GM21360 (cell line): ENCODE measurements around the gene TSPAN5.
"Not testable (repeated sequence)": the region's sequence is repeated elsewhere in the genome, so short reads cannot be mapped to it uniquely, and the experiment has no call there.

Experiments
- ATAC-seq: cut with Tn5 transposase; IDR thresholded peaks from one replicate; pipeline ENCODE4 v1.9.1; 2021; ENCODE audit warnings: mild to moderate bottlenecking, moderate library complexity; ENCODE audit not compliant: unreplicated experiment

TSPAN5 gene

DNA sequence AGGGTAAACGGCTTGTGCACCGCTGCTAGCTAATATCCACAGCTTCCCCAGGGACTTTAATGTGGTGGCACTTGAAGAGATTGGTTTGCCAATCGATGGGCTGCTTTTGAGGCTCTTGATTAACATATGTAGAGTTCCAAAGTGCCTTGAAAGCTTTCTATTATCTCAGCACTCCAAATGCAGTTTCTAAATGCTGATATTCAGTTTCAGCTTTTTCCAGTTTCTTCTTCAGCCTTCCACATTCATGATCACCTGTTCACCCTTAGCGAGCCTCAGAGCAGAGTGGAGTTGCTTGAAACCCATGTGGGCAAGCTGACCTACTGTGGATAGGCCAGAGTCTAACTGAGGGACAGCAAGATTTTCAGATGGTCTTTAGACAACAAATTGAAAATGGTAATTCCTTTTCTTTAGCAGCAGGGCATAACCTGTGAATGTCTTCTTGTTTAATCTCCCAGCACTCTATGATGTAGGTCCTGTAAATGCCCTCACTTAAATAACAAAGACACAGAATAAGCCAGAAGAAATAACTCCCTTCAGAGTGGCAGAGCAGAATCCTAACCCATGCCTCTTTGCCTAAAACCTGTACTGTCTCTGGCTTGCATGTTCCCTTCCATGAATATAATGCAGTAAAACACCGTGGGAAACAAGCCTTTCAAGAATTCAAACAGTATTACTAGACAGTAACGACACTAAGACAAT is 99.8 kb downstream of the TSPAN5 start:
- no peak for ATAC-seq

DNA sequence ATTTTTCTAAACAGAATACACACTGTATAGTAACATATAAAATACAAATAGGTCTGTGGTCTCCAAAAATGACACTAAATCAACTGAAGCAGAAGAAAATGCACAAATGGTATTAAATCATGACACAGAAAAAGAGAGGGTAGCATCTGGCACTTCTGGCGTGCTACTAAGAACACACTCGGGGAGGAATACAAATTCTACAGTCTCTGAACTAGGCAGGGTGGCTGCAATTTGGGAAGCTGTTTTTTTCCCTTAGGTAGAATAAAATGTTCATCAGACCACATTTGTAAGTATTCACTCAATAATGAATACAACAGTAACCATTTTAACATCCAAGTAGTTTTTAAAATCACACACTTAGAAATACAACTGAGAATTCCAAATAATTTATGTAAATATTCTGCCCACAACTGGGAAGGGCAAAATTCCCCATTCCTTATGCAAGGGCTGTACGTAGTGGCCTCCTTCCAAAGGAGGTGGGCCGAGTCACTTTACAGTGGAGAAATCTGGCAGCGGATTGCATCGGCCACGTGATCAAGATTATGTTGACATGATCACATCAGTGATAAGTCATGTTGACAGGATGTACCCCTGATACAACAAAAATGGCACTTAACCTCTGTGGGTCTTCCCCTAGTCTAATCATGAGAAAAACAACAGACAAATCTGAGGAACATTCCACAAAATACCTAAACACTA is 101.1 kb downstream of the TSPAN5 start:
- no peak for ATAC-seq

DNA sequence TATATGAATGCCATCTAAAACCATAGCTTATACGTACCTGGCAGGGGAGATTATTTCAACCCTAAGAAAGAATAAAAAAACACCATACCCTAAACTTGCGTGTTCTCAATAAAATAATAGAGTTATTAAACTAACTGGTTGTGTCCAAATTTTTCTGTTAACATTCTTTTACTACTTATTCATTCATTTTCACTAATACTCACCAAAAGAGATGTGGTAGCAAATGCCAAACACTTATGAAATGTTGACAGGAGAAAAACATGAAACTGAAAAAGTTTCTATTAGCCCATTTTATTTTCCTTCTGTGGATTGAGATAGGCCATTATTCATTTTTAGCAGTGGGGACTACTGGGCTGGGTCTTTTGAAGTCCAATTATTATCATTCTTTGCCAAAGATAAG is 102.0 kb downstream of the TSPAN5 start:
- no peak for ATAC-seq

DNA sequence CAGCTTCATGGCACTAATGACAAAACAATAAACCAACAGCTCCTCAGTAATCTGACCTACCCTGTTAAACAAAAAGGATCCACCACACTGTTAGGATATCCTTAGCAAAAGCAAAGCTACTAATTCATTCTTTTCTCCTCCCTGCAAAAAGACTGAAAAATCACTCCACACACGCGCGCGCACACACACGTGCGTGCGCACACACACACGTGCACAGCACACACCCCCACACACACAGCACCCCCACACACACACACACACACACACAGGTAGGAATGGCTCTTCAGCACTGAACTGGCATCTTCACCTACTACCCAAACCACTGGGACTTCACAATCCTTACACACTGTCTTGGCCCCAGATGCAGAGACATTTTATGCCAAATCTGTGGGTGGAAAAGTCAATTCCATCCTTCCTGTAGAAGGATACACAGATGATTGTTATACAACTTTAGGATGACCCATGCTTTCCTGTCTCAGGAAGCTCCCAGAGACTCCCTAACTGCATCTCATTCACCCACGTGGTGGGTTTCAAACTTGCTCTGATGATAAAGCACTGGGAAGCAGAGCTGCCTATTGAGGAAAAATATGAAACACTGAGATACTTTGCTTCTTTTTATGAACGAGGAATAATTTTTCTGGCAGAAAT is 102.5 kb downstream of the TSPAN5 start:
- no peak for ATAC-seq

DNA sequence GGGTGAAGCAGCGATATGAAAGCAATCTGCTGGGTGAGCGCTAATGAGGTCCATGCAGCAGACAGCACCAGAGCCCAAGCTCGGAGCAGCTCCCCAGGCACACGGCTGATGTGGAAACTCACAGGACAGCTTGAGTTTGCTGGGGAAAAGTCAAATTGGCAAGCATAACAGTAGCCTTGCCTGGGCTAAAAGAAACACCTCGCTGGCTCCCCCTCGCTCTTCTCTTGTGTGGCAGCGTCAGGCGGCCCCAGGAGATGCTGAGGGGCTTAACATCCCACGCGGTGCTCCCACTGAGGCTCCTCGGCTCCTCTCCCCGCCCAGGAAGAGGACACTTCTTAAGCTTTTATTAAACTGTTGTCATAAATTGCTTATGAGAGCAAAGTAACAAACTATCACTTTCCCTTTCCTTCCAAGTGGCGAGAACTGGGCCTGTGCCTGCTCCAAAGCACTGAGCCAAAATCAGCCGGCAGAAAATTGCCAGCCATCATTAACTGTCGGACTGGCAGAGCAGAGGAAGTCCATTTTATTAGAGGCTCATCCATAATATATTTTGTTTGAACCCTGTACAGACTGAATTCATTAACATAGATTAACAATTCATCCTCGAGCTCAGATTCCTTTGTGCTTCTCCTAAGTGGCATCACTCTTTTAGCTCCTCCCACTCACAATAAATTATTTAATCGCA is 111.4 kb downstream of the TSPAN5 start:
- no peak for ATAC-seq

DNA sequence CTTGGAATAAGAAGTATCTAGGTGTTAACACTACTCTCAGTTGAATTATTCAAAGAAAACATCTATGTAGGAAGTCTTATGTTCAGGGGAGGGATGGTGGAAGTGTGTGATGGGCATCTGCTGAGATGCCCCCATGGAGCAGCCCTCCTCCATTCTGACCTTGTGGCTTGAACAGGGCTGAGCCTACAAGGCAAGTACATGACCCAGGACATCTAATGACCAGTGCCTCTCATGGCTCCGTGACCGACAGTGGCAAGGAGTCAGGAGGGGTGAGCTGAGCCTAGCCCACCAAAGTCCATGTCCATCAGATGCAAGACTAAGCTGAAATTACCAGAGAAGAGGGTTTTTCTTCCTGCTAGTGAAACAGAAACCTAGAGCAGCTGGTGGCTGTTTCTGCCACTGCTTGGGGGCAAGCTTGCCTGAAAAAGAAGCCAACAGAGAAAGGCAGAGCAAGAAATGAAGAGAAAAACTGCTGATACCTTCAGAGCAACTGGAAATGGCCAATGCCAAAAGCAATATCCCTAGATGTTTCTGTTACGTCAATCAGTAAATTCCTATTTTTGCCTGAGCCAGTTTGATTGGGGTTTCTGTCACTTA is 113.5 kb downstream of the TSPAN5 start:
- ATAC-seq, result no peak

DNA sequence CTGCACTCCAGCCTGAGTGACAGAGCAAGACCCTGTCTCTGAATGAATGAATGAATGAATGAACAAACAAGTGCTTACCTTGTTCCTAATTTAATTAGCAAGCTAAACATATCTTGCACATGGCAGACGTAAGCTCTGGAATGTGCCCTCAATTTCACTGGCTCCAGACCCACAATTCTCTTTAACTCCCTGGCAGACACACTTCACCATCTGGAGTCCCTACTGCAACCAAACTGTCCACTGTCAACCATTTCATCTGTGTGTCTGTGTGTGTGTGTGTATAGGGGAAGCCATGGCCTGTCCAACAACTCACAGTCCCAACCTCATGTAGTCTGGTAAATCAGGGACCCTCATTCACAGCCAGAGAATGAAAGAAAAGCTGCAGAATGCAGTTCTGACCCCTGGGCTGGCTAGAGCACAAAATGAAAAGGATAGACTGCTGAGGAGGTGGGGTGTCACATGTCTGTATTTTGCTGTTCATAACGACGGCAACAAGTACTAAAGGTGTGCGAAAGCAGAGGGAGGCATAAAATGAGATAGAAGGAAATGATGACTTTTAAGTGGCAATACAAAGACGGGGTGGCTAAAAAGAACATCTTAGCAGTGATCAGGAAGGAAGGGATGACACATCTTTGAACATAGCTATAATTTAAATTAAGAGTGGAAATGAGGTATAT is 114.1 kb downstream of the TSPAN5 start:
- no peak for ATAC-seq

DNA sequence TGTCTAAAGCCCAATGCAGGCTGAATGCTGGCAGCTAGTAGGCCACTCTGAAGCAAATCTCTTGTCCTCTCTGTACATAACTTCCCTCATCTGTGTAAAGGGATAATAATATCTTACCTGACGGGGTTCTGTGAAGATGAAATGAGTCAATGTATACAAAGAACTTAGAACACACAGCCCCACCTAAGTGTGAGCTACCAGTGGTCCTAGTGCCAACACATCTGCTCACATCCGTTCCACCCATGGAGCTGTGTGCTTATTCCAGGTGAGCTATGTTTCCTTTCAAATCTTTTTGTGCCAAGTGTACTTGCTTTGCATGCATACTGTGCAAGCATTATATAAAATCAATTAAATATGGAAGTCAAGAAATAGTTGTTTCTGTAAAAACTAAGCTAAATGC is 116.4 kb downstream of the TSPAN5 start:
- no peak for ATAC-seq

- no peak for ATAC-seq
Measured at GRCh38 chr4:98540803-98541202, 117.6 kb downstream of the TSPAN5 start.

DNA sequence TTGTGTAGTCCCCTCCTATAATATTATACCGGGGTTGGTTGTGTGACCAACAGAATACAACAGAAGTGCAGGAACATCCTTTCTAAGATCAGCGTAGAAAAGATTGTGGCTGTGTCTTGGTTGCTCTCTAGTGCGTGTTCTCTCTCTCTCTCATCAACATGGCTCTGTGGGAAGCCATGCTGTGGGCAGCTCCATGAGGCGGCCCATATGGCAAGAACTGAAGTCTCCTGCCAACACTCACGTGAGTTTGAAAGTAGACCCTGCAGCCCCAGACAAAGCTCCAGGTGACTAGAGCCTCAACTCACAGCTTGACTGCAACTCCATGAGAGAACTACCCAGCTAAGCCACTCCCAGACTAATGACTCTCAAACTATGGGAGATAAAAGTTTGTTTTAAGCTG is 118.7 kb downstream of the TSPAN5 start:
- ATAC-seq, result no peak

- ATAC-seq, result no peak
Measured at GRCh38 chr4:98539299-98539698, 119.1 kb downstream of the TSPAN5 start.

GRCh38 chr4:98536631-98537030 is 121.8 kb downstream of the TSPAN5 start:
- no peak for ATAC-seq

GRCh38 chr4:98534146-98534545 is 124.3 kb downstream of the TSPAN5 start:
- ATAC-seq, result not testable (repeated sequence)

GRCh38 chr4:98530572-98530971 is 127.8 kb downstream of the TSPAN5 start:
- no peak for ATAC-seq

DNA sequence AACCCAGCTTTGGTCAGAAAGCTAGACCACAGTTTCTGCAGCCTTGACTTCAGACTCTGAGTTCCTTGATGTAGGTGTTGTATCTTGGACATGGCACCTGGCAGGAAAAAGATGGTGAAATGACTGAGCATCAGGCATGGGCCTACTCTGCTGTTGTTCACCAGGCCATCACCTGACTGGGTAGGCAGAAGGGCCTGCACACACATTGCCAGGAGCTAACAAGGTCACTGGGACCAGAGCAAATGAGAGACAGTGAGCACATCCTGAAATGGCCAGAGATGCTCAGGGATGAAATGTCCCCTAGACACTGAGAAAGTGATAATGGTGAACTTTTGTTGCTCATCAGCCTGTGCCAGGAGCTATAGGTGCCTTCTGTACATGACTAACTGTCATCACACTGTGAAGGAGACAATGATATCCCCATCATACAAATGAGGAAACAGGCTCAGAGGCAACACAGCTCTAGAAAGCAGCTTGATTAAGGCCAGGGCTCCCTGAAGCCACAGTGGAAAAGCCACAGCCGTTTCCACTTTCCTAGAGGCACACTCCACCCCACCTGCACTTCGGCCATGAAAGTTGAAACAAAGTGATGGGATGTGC is 128.3 kb downstream of the TSPAN5 start:
- no peak for ATAC-seq

- ATAC-seq, result no peak
Measured at GRCh38 chr4:98528882-98529281, 129.5 kb downstream of the TSPAN5 start.

DNA sequence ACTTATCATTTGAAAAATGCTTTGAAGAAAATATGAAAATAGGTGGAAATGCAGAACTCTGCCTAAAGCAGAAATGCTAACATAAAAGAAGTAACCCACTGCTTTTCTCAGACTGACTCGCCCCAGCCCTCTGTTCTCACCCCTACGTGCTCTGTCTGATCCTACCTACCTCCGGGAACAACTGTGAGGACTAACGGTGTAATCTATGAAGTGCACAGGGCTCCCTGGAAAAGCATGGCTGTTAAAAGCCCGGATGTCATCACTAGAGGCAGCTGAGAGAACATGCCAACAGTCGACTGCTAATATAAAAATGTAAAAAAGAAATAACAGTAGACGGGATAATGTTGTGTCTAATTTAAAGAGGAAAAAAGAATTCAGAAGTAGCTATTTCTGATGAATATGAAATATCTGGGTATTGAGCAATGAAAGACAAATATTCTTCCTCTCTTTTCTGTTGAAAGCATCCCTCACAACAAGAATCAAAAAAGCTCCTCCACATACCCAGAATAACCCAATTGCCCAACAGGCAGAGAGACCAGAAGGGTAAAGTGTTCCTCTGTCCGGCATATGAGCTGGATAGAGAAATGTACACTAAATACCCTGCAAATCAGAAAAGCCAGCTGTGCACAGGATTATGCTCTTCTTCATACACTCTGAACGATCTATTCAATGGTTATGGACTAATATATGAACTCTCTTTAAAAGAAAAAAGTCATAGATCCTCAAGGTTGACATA is 130.7 kb downstream of the TSPAN5 start:
- no peak for ATAC-seq

GRCh38 chr4:98524230-98524629 is 134.2 kb downstream of the TSPAN5 start:
- no peak for ATAC-seq

GRCh38 chr4:98522636-98523395 is 135.6 kb downstream of the TSPAN5 start:
- ATAC-seq, result no peak
